IMR-90 (cell line): ENCODE results near the gene LGALS1. TPM values are rescaled to one million over a fixed set of nuclear protein-coding genes. Genes with fewer than 3 reads are reported as not detected.

Experiments used
- ATAC-seq: fragments of 200-7000 bp; cut with Tn5 transposase; 2 replicates; pipeline ENCODE4 v1.9.1; 2020; ENCODE audit warnings: low read depth, mild to moderate bottlenecking, moderate library complexity
- BruUV-seq: library from RNA; stranded (reverse); fragments of 400-500 nt; replicated peaks from 2 replicates; lab custom pipeline; 2021; lab: Mats Ljungman, UMichigan
- CTCF ChIA-PET: fragments of 300-600 bp; formaldehyde crosslinking; extraction: SDS; loops from one replicate; lab custom pipeline; 2021; ENCODE audit warnings: antibody characterized with exemption; lab: Yijun Ruan, JAX
- POLR2A ChIA-PET: fragments of 300-600 bp; sonication (Branson Sonifier 250); formaldehyde crosslinking; loops from one replicate; lab custom pipeline; 2022; ENCODE audit warnings: antibody characterized with exemption; ENCODE audit not compliant: unreplicated experiment; lab: Charles Lee
- DNase-seq: peaks from one replicate; pipeline ENCODE4 v3.0.0; 2013
- H2AFZ ChIP-seq: replicated peaks from 2 replicates; pipeline ENCODE3; 2013; ENCODE audit warnings: low read length, mild to moderate bottlenecking; ENCODE audit not compliant: poor library complexity
- H2AK5ac ChIP-seq: 2 replicates; pipeline ENCODE4 v1.6.1; 2013; ENCODE audit warnings: low read depth, low read length, inconsistent platforms
- H2AK9ac ChIP-seq: replicated peaks from 2 replicates; pipeline ENCODE3; 2013; ENCODE audit warnings: mild to moderate bottlenecking, low read depth, low read length, moderate library complexity; ENCODE audit not compliant: poor library complexity
- H2BK120ac ChIP-seq: 2 replicates; pipeline ENCODE4 v1.6.1; 2013; ENCODE audit warnings: low read depth, low read length, inconsistent platforms
- H2BK15ac ChIP-seq: 3 replicates; pipeline ENCODE4 v1.6.1; 2013; ENCODE audit warnings: low read depth, low read length, inconsistent platforms
- H2BK20ac ChIP-seq: 2 replicates; pipeline ENCODE4 v1.6.1; 2013; ENCODE audit warnings: low read depth, mild to moderate bottlenecking, inconsistent platforms, low read length, moderate library complexity
- H2BK5ac ChIP-seq: 2 replicates; pipeline ENCODE4 v1.6.1; 2013; ENCODE audit warnings: mild to moderate bottlenecking, low read depth, low read length, inconsistent platforms; ENCODE audit not compliant: poor library complexity, severe bottlenecking
- H3K14ac ChIP-seq: replicated peaks from 2 replicates; pipeline ENCODE4 v1.6.1; 2013; ENCODE audit warnings: low read depth, low read length, inconsistent platforms
- H3K18ac ChIP-seq: 2 replicates; pipeline ENCODE4 v1.6.1; 2013; ENCODE audit warnings: low read depth, low read length, control low read depth
- H3K23ac ChIP-seq: 2 replicates; pipeline ENCODE4 v1.6.1; 2013; ENCODE audit warnings: low read depth, low read length, inconsistent platforms
- H3K27ac ChIP-seq: 2 replicates; pipeline ENCODE4 v1.5.1; 2013; ENCODE audit warnings: mild to moderate bottlenecking, control low read depth, low read length; ENCODE audit not compliant: insufficient read depth
- H3K27me3 ChIP-seq: 2 replicates; pipeline ENCODE4 v1.6.1; 2013; ENCODE audit warnings: low read length; ENCODE audit not compliant: control insufficient read depth, insufficient read depth
- H3K36me3 ChIP-seq: 2 replicates; pipeline ENCODE4 v1.6.1; 2013; ENCODE audit warnings: low read length, mixed read lengths; ENCODE audit not compliant: control insufficient read depth, insufficient read depth
- H3K4ac ChIP-seq: 2 replicates; pipeline ENCODE4 v1.6.1; 2013; ENCODE audit warnings: low read depth, low read length, inconsistent platforms
- H3K4me1 ChIP-seq: 2 replicates; pipeline ENCODE4 v1.6.1; 2013; ENCODE audit warnings: low read length, mixed read lengths; ENCODE audit not compliant: control insufficient read depth, insufficient read depth
- H3K4me2 ChIP-seq: 2 replicates; pipeline ENCODE4 v1.6.1; 2013; ENCODE audit warnings: low read depth, mild to moderate bottlenecking, control low read depth, low read length, moderate library complexity
- H3K4me3 ChIP-seq: 2 replicates; pipeline ENCODE4 v1.5.1; 2013; ENCODE audit warnings: low read depth, mild to moderate bottlenecking, control low read depth, low read length, moderate library complexity; ENCODE audit not compliant: insufficient read depth
- H3K56ac ChIP-seq: 2 replicates; pipeline ENCODE4 v1.6.1; 2013; ENCODE audit warnings: low read length, inconsistent platforms; ENCODE audit not compliant: insufficient read depth; ENCODE audit errors: extremely low read depth
- H3K79me1 ChIP-seq, 2 experiments: 2 replicates each; pipeline ENCODE4 v1.6.1; 2013; ENCODE audit warnings: low read length in 2 of 2, inconsistent platforms in 1 of 2, low read depth in 1 of 2
- H3K9ac ChIP-seq: 2 replicates; pipeline ENCODE4 v1.6.1; 2013; ENCODE audit warnings: low read depth, low read length, control low read depth
- H3K9me1 ChIP-seq: 2 replicates; pipeline ENCODE4 v1.6.1; 2013; ENCODE audit warnings: low read length, inconsistent platforms; ENCODE audit not compliant: insufficient read depth
- H3K9me3 ChIP-seq: 2 replicates; pipeline ENCODE4 v1.6.1; 2013; ENCODE audit warnings: low read length; ENCODE audit not compliant: control insufficient read depth, insufficient read depth
- H4K20me1 ChIP-seq: 2 replicates; pipeline ENCODE4 v1.6.1; 2013; ENCODE audit warnings: low read length, inconsistent platforms; ENCODE audit not compliant: insufficient read depth
- H4K5ac ChIP-seq: 2 replicates; pipeline ENCODE4 v1.6.1; 2013; ENCODE audit warnings: mild to moderate bottlenecking, low read depth, low read length, control low read depth
- H4K8ac ChIP-seq, 2 experiments: 2 replicates each; pipeline ENCODE4 v1.6.1; 2013; ENCODE audit warnings: low read depth in 2 of 2, low read length in 2 of 2, control low read depth in 1 of 2, inconsistent platforms in 1 of 2
- H4K91ac ChIP-seq: 2 replicates; pipeline ENCODE4 v1.6.1; 2013; ENCODE audit warnings: low read depth, low read length, inconsistent platforms; ENCODE audit not compliant: insufficient read depth
- CEBPB ChIP-seq: IDR thresholded peaks from 2 replicates; pipeline ENCODE4 v1.6.1; 2012; ENCODE audit warnings: low read depth, low read length, improper control_type of control experiment
- ELK1 ChIP-seq: fragments of 150-350 bp; IDR thresholded peaks from 2 replicates; pipeline ENCODE4 v1.6.1; 2016; ENCODE audit warnings: low read depth, mild to moderate bottlenecking, low read length, moderate library complexity, borderline replicate concordance
- FOS ChIP-seq: fragments of 150-350 bp; IDR thresholded peaks from 2 replicates; pipeline ENCODE4 v1.6.1; 2016; ENCODE audit warnings: low read depth, low read length
- NFE2L2 ChIP-seq: fragments of 150-350 bp; IDR thresholded peaks from 2 replicates; pipeline ENCODE4 v1.6.1; 2016; ENCODE audit warnings: low read depth, mild to moderate bottlenecking, low read length
- WGBS, 2 experiments: methylation state at CpG; one replicate each; pipeline versions ENCODE4 v1.1.5 to v1.1.7; 2013; ENCODE audit warnings: missing lambda C conversion rate in 2 of 2; ENCODE audit not compliant: insufficient read length in 1 of 2; ENCODE audit errors: extremely low coverage in 2 of 2; 5-methylcytosine and 5-hydroxymethylcytosine counted together
- dilution Hi-C: fragments of 300-500 bp; cut with HindIII; formaldehyde crosslinking; loops from one replicate; pipeline ENCODE4 v1.14.3; 2018; ENCODE audit warnings: low sequenced_read_pairs; ENCODE audit not compliant: unreplicated experiment
- in situ Hi-C: fragments of 300-500 bp; cut with MboI; formaldehyde crosslinking; loops from 3 replicates; pipeline ENCODE4 v1.14.3; 2019; ENCODE audit warnings: low sequenced_read_pairs, inconsistent platforms, mixed read lengths
- intact Hi-C: fragments of 100-400 bp; cut with micrococcal nuclease; formaldehyde crosslinking; loops from 2 replicates; pipeline ENCODE4 v1.10.0; 2022
- polyA plus RNA-seq, 3 experiments: library from polyadenylated mRNA; depleted of rRNA; stranded (reverse); fragments of >200 nt; gene quantifications; 2 replicates each; pipeline ENCODE4 v1.2.3, GENCODE V29; 2012; ENCODE audit warnings: low replicate concordance in 1 of 3
- total RNA-seq: library from RNA; depleted of rRNA; stranded (reverse); fragments of >200 nt; gene quantifications from 2 replicates; pipeline ENCODE4 v1.2.3, GENCODE V29; 2012

Gene LGALS1
- total and polyA plus RNA-seq, 2 of the 4 experiments (the other 2 are of a cell fraction), result 11,896 to 15,383 TPM

GRCh38 chr22:37704645-37705044, 29.2 kb downstream of the LGALS1 start:
- Histone ChIP-seq H3K18ac (no peak overlapping the region), H3K56ac (no peak overlapping the region), H2BK15ac (no peak overlapping the region), H3K14ac (no peak overlapping the region), H3K4me3 (no peak overlapping the region), H4K5ac (no peak overlapping the region), H2BK120ac (no peak overlapping the region), H3K9ac (no peak overlapping the region), H2BK20ac (no peak overlapping the region), H3K9me1 (peaks cover 7% of the 10 kb centered on the region; the same call in 1 of the 2 replicates), H2AK9ac (no peak overlapping the region), H3K4me2 (no peak overlapping the region), H3K36me3 (no peaks in the 10 kb centered on the region), H3K79me1 (no peaks in the 10 kb centered on the region), H3K27ac (no peak overlapping the region), H3K27me3 (no peaks in the 10 kb centered on the region), H3K23ac (no peak overlapping the region), H2AK5ac (no peak overlapping the region), H4K8ac (no peak overlapping the region), H3K4ac (no peak overlapping the region), H2AFZ (no peak overlapping the region), H3K9me3 (no peaks in the 10 kb centered on the region), H4K91ac (no peak overlapping the region), H2BK5ac (no peak overlapping the region), H4K20me1 (no peaks in the 10 kb centered on the region), H3K4me1 (peaks cover 4% of the 10 kb centered on the region; the same call in 1 of the 2 replicates)
- intact Hi-C loops, result no loop called here
- no TSS peak for BruUV-seq
- dilution Hi-C loops, result no loop called here
- POLR2A ChIA-PET, result no interaction called here
- in situ Hi-C loops, result no loop called here
- no CpG with 5 or more reads among the region's 3 CpGs for WGBS, 2 experiments
- no peak for DNase-seq
- ATAC-seq, result no peak
- TF ChIP-seq ELK1 (no peak), FOS (no peak), CEBPB (no peak), NFE2L2 (no peak)
- CTCF ChIA-PET, result no interaction called here
